Stimulated activated naive CD4-positive, alpha-beta T cell (primary cell): Measurements from ENCODE around the gene CTXN1.
"Not testable (repeated sequence)": the region's sequence is repeated elsewhere in the genome, so short reads cannot be mapped to it uniquely, and the experiment has no call there.

Experiments
- DNase-seq, 6 experiments: peaks; one replicate each; lab custom pipeline; 2025; lab: John Stamatoyannopoulos, UW

CTXN1 gene

DNA sequence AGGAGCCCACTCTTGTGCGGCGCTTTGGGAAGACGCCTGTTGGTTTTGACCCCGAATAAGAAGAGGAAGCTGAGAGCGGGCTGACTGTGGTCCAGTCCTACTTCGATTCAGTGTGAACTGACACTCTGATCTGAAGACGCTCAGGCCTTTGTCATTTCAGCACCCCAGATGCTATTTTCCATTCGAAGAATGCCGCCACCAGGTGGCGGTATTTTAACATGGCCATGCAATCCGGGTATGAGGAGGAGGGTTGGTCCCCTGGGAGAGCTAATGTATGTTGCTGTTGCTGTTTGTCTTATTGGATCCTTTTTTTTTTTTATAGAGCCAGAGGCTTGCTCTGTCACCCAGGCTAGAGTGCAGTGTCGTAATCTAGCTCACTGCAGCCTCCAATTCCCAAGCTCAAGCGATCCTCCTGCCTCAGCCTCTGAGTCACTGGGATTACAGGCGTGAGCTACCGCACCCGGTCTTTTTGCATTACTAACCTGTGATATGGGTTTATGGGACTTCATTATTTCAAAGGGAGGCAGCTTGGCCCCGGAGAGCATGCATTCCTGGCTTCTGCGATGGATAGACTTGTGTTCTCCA, 18.3 kb upstream of the CTXN1 start:
- peak; percentile 72 to 91 (median 82) for DNase-seq

DNA sequence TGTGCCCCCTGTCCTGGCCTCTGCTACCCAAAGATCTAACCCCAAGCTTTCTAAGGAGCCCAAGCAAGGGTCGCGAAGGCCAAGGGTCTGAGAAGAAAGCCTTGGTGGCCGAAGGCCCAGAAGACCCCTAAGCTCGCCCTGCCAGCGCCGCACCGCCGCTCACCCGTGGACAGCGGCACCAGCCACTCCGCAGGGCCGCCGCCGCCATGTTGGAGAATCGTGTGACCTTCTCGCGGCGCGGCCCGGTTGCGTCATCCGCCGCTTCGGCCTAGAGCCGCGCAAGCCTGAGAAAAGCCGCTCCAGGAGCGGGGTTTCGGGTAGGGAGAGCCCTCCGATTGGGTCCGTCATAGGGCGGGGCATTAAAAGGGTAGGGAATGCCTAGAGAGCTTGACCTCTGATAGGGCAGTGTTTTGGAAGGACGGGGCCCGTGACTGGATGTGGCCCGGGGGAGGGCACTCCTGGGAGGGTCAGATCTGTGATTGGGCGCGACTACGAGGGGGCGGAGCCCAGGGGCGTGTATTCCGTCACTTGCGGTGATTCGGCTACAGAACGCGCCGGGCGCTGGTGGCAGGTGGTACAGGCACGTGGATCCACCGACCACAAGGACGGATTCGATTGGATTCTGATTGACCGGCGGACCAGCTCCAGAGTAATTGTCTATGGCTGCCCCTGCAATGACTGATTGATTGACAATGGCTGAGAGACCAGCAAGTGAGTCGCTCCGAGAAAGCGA, 17.7 kb upstream of the CTXN1 start, which contains the start of gene TIMM44:
TIMM44 (minus strand) TSS at position 223 of the 733 bp plus-strand sequence; CDS start at position 208, 15 bp downstream.
- peak; percentile 93 to 99 (median 98) for DNase-seq

DNA sequence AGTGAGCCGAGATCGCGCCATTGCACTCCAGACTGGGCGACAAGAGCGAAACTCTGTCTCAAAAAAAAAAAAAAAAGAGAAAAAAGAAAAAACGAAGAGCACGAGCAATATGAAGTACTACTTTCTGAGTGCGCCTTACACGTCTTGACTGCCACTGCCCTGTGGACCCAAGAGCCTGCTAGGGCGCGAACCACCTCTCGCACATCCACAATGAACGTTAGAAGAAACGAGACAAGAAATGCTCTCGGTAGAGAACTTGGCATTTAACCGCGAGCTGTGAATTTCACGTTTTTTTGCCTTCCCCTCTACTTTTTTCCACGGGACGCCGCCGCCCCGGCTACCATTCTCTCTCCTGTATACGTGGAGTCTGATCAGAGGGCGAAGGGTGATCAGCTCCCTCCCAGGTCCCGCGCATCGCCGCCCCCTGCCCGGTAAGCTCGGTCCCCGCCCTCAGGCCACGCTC, 17.1 kb upstream of the CTXN1 start:
- DNase-seq, result peak in 1 of 6 experiments; percentile 59

DNA sequence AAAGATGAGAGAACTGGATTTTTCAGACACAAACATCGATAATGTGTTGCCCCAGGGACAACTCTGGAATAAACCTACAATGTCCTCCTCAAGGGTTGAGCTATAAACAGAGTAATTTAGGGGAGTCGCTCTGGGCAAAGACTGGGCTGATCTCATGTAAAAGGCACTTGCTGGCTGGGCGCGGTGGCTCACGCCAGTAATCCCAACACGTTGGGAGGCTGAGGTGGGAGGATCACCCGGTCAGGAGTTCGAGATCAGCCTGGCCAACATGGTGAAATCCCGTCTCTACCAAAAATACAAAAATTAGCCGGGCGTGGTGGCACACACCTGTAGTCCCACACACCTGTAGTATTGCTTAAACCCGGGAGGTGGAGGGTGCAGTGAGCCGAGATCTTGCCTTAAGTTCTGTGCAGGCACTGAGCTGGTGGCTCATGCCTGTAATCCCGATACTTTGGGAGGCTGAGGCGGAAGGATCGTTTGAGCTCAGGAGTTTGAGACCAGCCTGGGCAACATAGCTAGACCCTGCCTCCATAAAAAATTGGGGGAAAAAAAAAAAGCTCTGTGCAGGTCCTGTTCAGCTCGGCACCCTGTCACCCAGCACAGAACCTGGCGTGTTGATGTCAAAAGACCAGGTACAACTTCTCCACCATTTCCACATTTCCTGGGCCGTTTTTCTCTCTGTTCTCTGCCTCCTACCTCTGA, 16.1 kb upstream of the CTXN1 start:
- no peak for DNase-seq

DNA sequence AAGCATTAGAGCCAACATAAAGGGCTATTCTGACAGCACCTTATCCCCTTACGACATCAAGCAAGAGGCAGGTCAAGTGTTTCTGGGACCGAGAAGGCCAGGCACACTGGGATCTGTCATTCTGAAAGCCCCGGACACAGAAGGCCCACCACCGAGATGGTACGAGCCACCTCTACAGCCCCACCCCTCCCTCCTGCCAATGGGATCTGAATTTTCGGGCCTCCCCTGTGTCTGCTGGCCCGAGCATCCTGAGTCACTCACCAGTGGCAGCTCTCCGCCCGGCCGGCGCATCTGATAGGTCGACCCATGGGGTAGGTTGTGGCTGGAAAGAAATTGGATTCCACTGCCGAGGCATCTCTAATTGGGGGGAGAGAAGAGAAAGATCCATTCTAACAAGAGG, 14.9 kb upstream of the CTXN1 start:
- DNase-seq, result no peak

DNA sequence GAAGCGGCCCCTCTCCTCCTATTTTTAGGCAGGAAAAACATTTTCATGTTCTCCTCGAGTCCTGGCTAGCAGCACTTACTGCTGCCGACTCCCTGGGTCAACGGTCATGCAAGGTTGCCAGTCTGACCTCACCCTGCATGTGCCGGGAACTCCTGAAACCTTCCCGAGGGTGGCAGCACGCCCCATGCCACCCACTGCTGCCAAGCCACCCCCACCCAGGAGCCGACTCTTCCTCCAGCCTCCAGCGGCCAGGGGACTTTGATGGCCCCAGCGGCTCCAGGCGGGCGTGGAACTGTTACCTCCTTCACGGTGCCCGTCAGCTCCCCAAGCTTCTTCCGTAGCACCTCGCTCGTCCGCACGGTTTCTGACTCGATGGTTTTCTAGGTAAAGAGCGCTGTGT, 8.8 kb upstream of the CTXN1 start:
- DNase-seq, result no peak

DNA sequence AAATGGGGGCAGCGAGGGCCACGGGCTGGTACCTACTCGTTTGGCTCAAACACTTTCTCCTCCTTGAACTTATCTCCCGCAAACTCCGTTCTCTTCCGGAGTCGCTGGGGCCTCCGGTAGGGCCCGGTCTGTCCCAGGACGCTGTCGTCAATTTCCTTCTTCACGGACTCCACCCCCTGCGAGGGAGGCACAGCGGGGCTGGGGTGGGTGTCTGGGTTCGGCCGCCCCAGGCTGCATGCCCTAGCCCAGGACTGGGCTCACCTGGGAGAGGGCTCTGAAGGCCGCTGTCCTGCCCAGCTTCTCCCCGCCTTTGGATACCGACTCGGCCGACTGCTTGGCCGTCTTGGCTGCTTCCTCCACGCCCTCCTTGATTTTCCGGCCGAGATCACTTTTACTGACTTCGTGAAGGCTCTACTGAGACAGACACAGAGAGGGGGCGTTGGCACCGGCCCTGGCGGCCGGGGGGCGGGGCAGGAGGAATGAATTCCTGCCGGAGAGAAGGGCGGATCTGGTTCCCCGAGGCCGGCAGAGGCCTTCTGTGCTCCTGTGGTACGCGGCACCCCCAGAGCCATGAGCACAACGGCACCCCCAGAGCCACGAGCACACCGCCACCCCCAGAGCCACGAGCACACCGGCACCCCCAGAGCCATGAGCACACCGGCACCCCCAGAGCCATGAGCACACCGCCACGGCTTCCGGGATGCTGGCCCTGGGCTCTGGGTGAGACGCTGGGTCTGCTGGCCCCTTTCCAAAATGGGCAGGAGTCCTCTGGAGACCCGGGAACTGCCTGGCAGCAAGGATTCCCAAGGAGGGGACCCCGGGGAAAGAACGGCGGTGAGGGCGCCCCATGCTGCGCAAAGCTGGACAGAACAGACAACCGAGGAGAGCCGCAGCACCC, 8.1 kb upstream of the CTXN1 start:
- no peak for DNase-seq

DNA sequence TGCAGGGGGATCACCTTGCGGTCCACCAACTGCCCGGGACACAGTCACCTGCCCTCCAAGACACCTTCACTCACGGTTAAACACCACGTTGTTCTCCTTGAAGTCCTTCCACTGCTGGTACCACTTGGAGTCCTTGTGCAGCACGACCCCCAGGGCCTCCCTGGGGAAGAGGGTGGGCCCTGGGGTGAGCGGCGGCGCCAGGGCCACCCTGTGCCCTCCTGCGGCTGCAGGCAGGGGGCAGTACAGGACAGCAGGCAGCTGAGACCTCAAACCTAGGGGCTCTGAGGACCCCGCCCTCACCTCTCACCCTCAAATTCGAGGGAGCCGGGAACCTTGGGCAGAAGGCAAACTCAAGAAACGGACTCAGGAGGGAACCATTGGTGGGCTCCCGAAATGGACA, 7.5 kb upstream of the CTXN1 start:
- DNase-seq, result no peak

DNA sequence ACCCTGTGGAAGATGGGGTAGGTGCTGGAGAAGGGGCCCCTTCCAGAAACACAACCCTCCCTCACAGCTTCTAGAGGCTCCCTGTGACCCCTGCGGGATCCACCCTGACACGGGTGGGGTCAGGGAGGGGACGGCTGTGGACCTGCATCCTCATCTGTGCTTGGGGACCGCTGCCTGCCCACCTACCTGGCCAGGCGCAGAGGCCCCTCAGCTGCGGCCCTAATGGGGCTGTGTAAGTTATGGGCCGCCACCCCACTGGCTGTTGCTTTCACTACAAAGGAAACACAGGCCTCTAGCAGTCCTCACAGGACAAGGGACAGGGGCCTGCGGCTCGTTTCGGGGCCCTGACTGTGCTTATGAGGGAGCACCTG, 7.0 kb upstream of the CTXN1 start:
- no peak for DNase-seq

DNA sequence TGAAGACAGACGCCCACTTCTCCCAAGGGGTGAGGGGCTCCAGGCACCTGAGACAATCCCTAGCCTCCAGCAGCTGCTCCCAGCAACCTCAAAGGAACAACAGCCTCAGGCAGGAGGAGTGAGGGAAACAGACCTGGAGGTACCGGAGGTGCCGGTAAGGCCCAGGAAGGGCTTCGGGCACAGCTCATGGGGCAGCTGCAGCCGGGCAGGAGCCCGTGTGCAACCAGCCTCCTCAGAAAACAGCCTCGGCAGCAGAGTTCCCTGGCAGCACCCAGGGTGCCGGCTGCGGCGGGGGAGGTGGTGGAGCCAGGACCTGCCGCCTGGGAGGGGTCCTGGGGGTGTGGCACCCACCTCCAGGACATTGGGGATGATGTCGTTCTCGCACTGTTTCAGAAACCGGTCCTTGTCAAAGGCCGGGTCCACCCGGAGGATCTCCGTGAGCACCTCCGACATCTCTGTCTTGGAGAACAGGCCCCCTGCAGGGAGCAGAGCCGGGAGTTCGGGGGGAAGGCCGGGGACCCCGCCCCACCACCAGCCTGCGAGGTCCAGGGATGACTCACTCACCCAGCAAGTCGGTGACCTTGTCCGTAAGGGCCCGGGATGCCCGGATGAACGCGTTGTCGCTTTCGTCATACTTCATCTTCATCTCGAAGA, 6.5 kb upstream of the CTXN1 start:
- DNase-seq, result no peak

DNA sequence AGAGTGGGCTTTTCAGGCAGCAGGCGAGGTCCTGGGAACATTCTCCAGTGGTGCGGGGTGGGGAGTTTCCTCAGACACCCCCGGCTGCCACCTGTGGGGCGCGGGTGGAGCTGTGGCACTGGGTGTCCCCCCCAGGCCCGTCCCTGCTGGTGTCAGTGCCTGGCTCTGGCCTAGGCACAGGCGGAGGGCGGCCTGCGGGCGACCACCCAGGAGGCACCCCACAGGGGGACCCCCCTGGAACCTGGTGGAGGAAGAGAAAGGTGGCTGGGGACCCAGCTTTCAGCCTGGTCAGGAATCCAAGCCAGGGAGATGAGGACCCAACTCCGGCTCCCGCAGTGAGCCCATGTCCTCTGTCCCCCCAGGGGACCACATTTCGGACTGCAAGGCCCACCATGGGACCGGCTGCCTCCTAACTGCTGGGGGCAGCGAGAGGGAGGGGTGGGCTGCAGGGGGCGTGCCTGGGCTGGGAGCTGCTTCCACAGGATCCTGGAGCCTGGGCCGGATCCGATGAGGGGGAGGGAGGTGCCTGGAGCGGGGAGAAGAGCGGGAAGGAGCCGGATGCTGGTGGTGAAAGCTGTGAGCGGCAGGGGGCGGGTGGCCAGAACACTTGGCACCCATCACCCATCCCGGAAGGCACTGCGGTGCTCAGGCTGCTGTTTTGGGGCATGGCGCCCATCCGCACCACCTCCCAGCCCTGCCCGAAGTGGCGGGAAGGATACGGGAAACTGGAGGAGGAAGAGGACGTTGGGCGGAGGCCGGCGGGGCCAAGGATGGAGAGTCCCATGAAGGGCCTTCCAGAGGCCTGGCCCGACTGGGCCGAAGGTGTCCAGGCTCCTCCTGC, 5.5 kb upstream of the CTXN1 start:
- no peak for DNase-seq

DNA sequence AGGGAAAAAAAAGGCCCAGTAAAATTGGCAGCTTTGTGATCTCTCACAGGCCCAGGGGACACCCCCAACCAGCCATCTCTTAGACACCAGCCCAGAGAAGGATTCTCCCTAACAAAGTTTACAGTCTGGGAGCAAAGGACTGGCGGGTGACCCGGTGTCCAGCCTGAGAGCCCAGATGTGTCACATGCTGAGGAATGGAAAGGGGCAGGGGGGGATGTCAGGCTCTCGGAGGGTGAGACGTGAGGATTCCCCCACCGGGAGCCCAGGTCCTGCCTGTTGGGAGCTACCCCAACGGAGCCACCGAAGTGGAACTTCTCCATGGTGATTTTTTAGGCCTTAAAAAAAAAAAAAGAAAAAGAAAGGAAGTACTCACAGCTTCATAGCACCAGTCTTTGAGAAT, 4.8 kb upstream of the CTXN1 start:
- DNase-seq, result no peak

DNA sequence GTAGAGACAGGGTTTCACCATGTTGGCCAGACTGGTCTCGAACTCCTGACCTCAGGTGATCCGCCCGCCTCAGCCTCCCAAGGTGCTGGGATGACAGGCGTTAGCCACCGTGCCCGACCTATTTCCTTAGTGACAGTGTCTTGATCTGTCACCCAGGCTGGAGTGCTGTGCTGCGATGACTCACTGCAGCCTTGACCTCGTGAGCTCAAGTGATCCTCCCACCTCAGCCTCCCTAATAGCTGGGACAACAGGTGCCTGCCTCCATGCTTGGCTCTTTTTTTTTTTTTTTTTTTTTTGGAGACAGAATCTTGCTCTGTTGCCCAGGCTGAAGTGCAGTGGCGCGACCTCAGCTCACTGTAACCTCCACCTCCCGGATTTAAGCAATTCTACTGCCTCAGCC, 4.1 kb upstream of the CTXN1 start:
- not testable (repeated sequence) for DNase-seq

DNA sequence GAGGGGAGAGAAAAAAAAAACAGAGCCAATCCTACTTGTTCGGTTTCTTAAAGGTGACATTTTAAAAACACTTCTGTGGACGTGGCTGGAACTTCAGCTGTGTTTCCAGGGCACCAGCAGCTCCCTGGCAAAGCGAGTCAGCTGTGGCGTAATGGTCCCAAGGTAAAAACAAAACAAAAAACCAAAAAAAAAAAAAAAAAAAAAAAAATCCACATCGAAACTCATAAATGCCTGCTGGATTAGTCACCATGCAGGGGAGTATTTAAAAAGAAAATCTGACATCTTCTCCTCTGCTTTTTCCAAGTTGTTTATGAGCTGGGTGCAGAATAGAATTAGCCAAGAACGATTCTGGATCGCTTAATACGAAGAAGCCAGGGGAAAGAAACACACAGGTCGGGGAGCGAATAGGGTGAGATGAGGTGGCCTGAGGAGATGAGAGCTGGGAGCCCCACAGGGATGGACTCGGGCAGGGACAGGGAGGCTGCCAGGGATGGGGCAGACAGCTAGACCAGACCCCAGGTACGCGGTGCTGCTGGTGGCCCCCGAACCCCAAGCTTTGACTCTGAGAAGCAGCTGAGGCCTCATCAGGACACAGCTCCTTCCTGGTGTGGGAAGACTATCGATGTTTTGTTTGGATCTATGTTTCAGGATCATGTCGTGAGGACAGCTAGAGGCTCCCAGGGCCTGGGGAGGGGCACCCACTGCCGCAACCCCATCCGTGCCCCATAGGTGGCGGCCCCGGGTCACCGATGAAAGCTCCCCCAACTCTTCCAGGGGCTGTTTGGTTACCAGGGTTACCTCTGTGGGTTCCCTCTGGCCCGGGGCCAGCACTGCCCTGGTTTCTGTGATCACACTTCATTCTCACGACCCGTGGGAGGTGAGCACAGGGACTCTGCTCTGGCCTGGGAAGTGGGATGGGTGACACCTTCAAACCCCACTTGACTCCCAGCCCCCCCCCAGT, 3.1 kb upstream of the CTXN1 start:
- peak; percentile 42 to 73 (median 70) for DNase-seq

DNA sequence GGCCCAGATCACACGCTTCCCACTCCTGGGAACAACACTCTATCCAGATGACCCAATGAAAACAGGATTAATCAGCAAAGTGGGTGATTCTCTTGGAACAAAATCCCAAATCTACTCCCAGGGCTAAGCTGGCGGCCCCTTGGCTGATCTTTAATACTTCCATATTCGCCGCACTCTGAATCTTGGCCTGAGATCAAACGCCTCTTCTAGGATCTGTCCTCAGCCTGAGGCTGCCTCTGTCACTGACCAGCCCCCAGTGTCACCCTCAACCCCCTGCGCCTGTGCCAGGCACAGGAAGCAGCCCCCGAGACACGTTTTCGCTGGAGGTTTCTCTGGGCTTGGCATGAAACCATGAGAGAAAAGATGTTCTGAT, 2.4 kb upstream of the CTXN1 start:
- no peak for DNase-seq

DNA sequence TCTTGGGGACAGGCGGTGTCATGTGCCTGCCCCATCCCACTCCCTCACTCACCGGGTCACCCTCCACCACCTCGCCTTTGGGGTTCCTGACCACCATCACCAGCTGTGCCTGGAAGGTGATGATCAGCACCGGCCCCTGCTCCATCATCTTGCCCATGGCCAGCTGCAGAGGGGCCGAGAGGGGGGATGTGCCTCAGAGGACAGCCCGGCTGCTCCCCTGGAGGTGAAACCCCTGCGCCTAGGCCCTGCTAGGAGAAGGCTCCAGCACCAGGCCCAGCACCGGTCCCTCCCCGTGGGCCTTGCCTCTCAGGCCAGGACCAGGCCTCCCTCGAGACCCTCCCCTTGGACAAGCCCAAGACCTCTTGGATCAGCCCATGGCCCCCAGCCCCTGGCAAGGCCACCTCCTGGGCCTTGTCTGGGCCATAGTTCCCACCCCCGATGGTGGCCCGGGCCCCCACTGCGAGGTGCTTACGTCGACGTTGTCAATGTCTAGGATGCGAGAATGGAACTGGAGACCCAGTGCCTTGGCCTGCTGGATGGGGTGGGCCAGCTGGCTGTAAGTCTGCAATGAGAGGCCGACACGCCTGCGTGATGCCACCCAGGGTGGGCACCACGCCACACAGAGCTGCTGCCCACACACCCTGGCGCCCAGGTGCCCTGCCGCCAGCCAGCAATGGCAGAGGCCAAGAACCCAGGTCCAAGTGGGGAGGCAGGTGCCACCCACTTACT, 1.8 kb upstream of the CTXN1 start:
- no peak for DNase-seq

DNA sequence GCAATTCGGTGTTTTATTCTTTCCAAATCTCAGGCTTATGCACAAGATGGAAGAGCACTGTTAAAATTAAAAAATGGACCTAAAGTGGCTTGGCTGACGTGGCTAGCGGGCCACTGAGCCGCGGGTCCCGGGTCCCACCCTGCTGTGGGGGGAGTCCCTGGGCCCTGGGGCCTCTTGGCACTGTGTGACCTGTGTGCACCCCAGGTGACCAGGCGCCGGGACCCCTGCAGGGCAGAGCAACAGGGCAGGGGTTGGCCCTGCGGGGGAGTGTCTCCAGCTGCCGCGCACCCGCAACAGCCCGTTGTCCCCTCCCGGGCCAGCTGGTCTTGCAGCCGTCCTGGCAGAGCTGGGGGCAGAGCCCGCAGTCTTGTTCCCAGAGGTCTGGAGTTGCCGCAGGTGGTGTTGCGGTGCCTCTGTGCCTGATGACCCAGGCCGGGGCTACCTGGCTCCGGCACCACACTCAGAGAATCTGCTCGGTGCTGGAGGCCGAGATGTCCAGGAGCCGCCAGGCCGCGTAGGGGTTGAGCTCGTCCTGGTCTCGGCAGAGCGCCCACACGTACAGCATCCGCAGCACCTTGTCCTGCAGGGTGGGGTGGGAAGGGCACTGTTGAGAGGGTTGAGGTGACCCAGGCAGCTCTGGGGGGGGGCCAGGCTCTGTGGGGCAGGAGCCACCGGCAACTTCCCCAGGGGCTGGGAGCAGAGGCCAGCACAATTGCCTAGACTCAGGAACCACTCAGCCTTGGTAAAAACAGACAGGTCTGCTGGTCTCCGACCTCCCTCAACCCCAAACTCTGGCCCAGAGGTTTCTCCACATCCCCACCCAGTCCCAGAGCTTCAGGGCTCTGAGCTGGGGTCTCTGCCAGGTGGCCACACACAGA, 1.0 kb upstream of the CTXN1 start:
- no peak for DNase-seq
